Epithelial cell of prostate (primary cell): ENCODE measurements around the gene TMEM171.

Experiments
- DNase-seq: peaks from one replicate; pipeline ENCODE4 v3.0.0-alpha.2; 2011; ENCODE audit warnings: low read depth, low spot score
- H3K27ac ChIP-seq: fragments of 450-650 bp; 2 replicates; pipeline ENCODE4 v1.5.1; 2017; ENCODE audit warnings: mild to moderate bottlenecking

TMEM171 gene

GRCh38 chr5:73118391-73118973, 1.9 kb upstream of the TMEM171 start:
- no peak for DNase-seq
- no peak overlapping the region for H3K27ac ChIP-seq

- no peak overlapping the region for H3K27ac ChIP-seq
- DNase-seq = no peak
Observed at GRCh38 chr5:73119451-73120157, 771 bp upstream of the TMEM171 start.

- H3K27ac ChIP-seq = no peak overlapping the region
- DNase-seq = no peak
Observed at GRCh38 chr5:73121119-73121463, 716 bp downstream of the TMEM171 start.

GRCh38 chr5:73122875-73123810, 2.8 kb downstream of the TMEM171 start:
- H3K27ac ChIP-seq = no peak overlapping the region
- no peak for DNase-seq

- DNase-seq = no peak
Observed at GRCh38 chr5:73125289-73125688, 4.9 kb downstream of the TMEM171 start.

GRCh38 chr5:73126381-73126780, 6.0 kb downstream of the TMEM171 start:
- no peak overlapping the region for H3K27ac ChIP-seq
- DNase-seq = no peak

More at GRCh38 chr5:73125289-73125688, 4.9 kb downstream of the TMEM171 start:
- H3K27ac ChIP-seq = no peak overlapping the region

- DNase-seq = no peak
- H3K27ac ChIP-seq = no peak overlapping the region
Observed at GRCh38 chr5:73126957-73127356, 6.6 kb downstream of the TMEM171 start.

- DNase-seq = no peak
- H3K27ac ChIP-seq = no peak overlapping the region
Observed at GRCh38 chr5:73129143-73129542, 8.8 kb downstream of the TMEM171 start.

GRCh38 chr5:73130811-73131210, 10.4 kb downstream of the TMEM171 start:
- no peak for DNase-seq
- no peak overlapping the region for H3K27ac ChIP-seq

- H3K27ac ChIP-seq = no peak overlapping the region
- DNase-seq = no peak
Observed at GRCh38 chr5:73131711-73132425, 11.5 kb downstream of the TMEM171 start.

- DNase-seq = no peak
- H3K27ac ChIP-seq = no peak overlapping the region
Observed at GRCh38 chr5:73132759-73133158, 12.4 kb downstream of the TMEM171 start.

GRCh38 chr5:73135021-73135420, 14.6 kb downstream of the TMEM171 start:
- DNase-seq = no peak

GRCh38 chr5:73135429-73136054, 15.2 kb downstream of the TMEM171 start:
- DNase-seq = no peak
- H3K27ac ChIP-seq = no peak overlapping the region

More at GRCh38 chr5:73135021-73135420, 14.6 kb downstream of the TMEM171 start:
- no peak overlapping the region for H3K27ac ChIP-seq

GRCh38 chr5:73136055-73136562, 15.7 kb downstream of the TMEM171 start:
- H3K27ac ChIP-seq = no peak overlapping the region
- DNase-seq = no peak

GRCh38 chr5:73137563-73138530, 17.5 kb downstream of the TMEM171 start:
- H3K27ac ChIP-seq = no peak overlapping the region
- DNase-seq = no peak

- no peak overlapping the region for H3K27ac ChIP-seq
- no peak for DNase-seq
Observed at GRCh38 chr5:73139485-73139884, 19.1 kb downstream of the TMEM171 start.

GRCh38 chr5:73140801-73141200, 20.4 kb downstream of the TMEM171 start:
- H3K27ac ChIP-seq = no peak overlapping the region
- no peak for DNase-seq

- no peak for DNase-seq
Observed at GRCh38 chr5:73142035-73142434, 21.7 kb downstream of the TMEM171 start.

GRCh38 chr5:73143716-73144115, 23.3 kb downstream of the TMEM171 start:
- no peak for DNase-seq
- H3K27ac ChIP-seq = no peak overlapping the region

More at GRCh38 chr5:73142035-73142434, 21.7 kb downstream of the TMEM171 start:
- no peak overlapping the region for H3K27ac ChIP-seq
